OCI-LY3 (cell line): ENCODE data around the gene SORL1.

Experiments used
- EZH2phosphoT487 ChIP-seq: fragments of 200-600 bp; shearing (Covaris generic); IDR thresholded peaks from 2 replicates; pipeline ENCODE4 v1.6.1; 2018; ENCODE audit warnings: antibody characterized with exemption, mixed run types, low read depth
- TF ChIP-seq, protein P1 (sequence below): fragments of 200-600, 300-600 bp; sonication (generic); IDR thresholded peaks from 2 replicates; pipeline ENCODE4 v1.5.1; 2014; ENCODE audit warnings: antibody characterized with exemption, low read length, low read depth

DNA sequence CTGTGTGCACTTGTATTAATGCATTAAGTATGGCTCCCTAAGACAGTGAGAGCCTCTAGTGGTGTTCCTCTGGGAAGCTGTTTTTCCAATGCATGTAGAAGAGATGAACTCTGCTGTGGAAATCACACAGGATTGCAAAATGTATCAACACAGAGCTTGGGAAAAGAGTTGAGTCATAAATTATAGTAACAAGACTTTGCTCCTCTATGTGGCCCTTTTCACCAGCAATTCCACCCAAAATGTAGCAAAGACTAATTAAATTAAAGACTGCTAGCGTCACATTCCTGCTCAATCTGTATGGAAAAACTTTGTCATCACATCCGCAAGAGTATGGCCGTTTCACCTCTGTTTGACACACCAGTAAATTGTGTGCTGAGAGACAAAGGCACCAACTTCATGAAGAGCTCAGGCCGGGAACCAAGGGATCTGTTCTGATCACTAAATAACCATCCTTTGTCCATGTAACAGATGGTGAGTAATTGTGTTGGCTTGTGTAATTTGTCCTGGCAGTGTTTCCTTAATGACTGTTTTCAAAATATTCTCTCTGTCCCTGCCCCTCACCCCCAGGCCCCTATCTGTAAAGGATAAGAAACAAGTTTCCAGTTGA, 209.9 kb downstream of the SORL1 start:
- TF ChIP-seq, protein P1, sequence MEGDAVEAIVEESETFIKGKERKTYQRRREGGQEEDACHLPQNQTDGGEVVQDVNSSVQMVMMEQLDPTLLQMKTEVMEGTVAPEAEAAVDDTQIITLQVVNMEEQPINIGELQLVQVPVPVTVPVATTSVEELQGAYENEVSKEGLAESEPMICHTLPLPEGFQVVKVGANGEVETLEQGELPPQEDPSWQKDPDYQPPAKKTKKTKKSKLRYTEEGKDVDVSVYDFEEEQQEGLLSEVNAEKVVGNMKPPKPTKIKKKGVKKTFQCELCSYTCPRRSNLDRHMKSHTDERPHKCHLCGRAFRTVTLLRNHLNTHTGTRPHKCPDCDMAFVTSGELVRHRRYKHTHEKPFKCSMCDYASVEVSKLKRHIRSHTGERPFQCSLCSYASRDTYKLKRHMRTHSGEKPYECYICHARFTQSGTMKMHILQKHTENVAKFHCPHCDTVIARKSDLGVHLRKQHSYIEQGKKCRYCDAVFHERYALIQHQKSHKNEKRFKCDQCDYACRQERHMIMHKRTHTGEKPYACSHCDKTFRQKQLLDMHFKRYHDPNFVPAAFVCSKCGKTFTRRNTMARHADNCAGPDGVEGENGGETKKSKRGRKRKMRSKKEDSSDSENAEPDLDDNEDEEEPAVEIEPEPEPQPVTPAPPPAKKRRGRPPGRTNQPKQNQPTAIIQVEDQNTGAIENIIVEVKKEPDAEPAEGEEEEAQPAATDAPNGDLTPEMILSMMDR: no peak
- no peak for TF ChIP-seq EZH2phosphoT487
